ENCODE measurements around the gene TMEM242.

GRCh38 chr6:157276134-157276532 lies 47.2 kb downstream of the TMEM242 start:
- peak; percentile 2; the same call in 1 of the 2 replicates for TF ChIP-seq PRDM10 (tag by site-specific recombination; IDR thresholded peaks at IDR 0.05)
- no peak for TF ChIP-seq ZNF830 (tag by site-specific recombination; IDR thresholded peaks at IDR 0.05; ENCODE audit: low read depth)
- TF ChIP-seq KLF16 (tag by site-specific recombination; IDR thresholded peaks at IDR 0.05) = no peak
- TF ChIP-seq ZNF341 (tag by site-specific recombination; IDR thresholded peaks at IDR 0.05; ENCODE audit: low read depth) = no peak
